C4-2B (cell line): ENCODE results near the gene MLF1.

ENCODE experiments used
- CTCF ChIP-seq: fragments of 450-650 bp; conservative IDR thresholded peaks from 2 replicates; pipeline ENCODE4 v1.5.1; 2017; ENCODE audit warnings: mild to moderate bottlenecking
- ZFX ChIP-seq: fragments of 450-650 bp; IDR thresholded peaks from 2 replicates; pipeline ENCODE4 v1.6.1; 2017

- TF ChIP-seq CTCF, result 0 out of 2 replicates have a peak, but pooled peaks have one; percentile 1
- no peak for TF ChIP-seq ZFX
Measured at GRCh38 chr3:158642474-158643210, 71.6 kb downstream of the MLF1 start.
